CD4-positive, alpha-beta T cell (primary cell): ENCODE results near the gene NFKBIA. TPM values are rescaled to one million over a fixed set of nuclear protein-coding genes. Genes with fewer than 3 reads are reported as not detected.

ENCODE experiments used
- ATAC-seq: fragments of 200-7000 bp; cut with Tn5 transposase; one replicate; pipeline ENCODE4 v1.10.0; 2022; ENCODE audit warnings: mild to moderate bottlenecking; ENCODE audit not compliant: poor library complexity
- CTCF ChIA-PET: fragments of 350-600 bp; sonication (Branson Sonifier 250); formaldehyde crosslinking; loops from one replicate; lab custom pipeline; 2021; ENCODE audit warnings: antibody characterized with exemption, inconsistent platforms; lab: Charles Lee
- POLR2A ChIA-PET: fragments of 350-600 bp; sonication (Branson Sonifier 250); formaldehyde crosslinking; loops from one replicate; lab custom pipeline; 2021; ENCODE audit warnings: antibody characterized with exemption, inconsistent platforms; lab: Charles Lee
- DNase-seq, 14 experiments: peaks; one replicate each; pipeline ENCODE4 v3.0.0-alpha.2; 2013 to 2020; ENCODE audit warnings: mixed read lengths in 2 of 14
- H3K27ac ChIP-seq, 2 donors: one replicate each; pipeline versions ENCODE4 v1.5.1 to v1.7.0; 2013; ENCODE audit warnings: low read length in 2 of 2, low read depth in 1 of 2, mild to moderate bottlenecking in 1 of 2
- H3K27me3 ChIP-seq, 2 experiments: 1 replicate in 1 of 2; 2 replicates in 1 of 2; pipeline versions ENCODE4 v1.6.1 to v1.7.0; 2013; ENCODE audit warnings: low read length in 2 of 2, control low read depth in 1 of 2, mild to moderate bottlenecking in 1 of 2, moderate library complexity in 1 of 2; ENCODE audit not compliant: insufficient read depth in 2 of 2, control insufficient read depth in 1 of 2
- H3K36me3 ChIP-seq: one replicate; pipeline ENCODE4 v1.6.1; 2013; ENCODE audit warnings: low read length, control low read depth; ENCODE audit not compliant: insufficient read depth
- H3K4me1 ChIP-seq: one replicate; pipeline ENCODE4 v1.6.1; 2013; ENCODE audit warnings: low read length, control low read depth; ENCODE audit not compliant: insufficient read depth
- H3K4me3 ChIP-seq: one replicate; pipeline ENCODE4 v1.5.1; 2013; ENCODE audit warnings: mild to moderate bottlenecking, low read length, moderate library complexity
- H3K9me3 ChIP-seq, 2 experiments: 1 replicate in 1 of 2; 2 replicates in 1 of 2; pipeline versions ENCODE4 v1.6.1 to v1.7.0; 2013; ENCODE audit warnings: low read length in 2 of 2, mild to moderate bottlenecking in 2 of 2, control low read depth in 1 of 2, moderate library complexity in 1 of 2; ENCODE audit not compliant: control insufficient read depth in 1 of 2, insufficient read depth in 1 of 2
- H3K27ac Mint-ChIP-seq: one replicate; pipeline ENCODE4 v1.8.0; 2020; ENCODE audit warnings: mixed read lengths
- H3K27me3 Mint-ChIP-seq: one replicate; pipeline ENCODE4 v1.8.0; 2021; ENCODE audit warnings: mixed read lengths
- H3K36me3 Mint-ChIP-seq: one replicate; pipeline ENCODE4 v1.8.0; 2021; ENCODE audit warnings: low read depth, mixed read lengths
- H3K4me1 Mint-ChIP-seq: one replicate; pipeline ENCODE4 v1.8.0; 2021; ENCODE audit warnings: low read depth, mixed read lengths
- H3K4me3 Mint-ChIP-seq: one replicate; pipeline ENCODE4 v1.8.0; 2020; ENCODE audit warnings: mild to moderate bottlenecking, mixed read lengths
- H3K9me3 Mint-ChIP-seq: one replicate; pipeline ENCODE4 v1.8.0; 2020; ENCODE audit warnings: mixed read lengths
- CTCF ChIP-seq: fragments of 200-600 bp; IDR thresholded peaks from one replicate; pipeline ENCODE4 v1.8.0; 2022; ENCODE audit warnings: antibody characterized with exemption, mild to moderate bottlenecking
- intact Hi-C, 2 experiments: fragments of 100-400 bp; cut with DNase I in 1 of 2; cut with micrococcal nuclease in 1 of 2; formaldehyde crosslinking; loops; one replicate each; pipeline versions ENCODE4 v1.15.1 to v1.9.0; 2023 to 2025; cut with DNase I, micrococcal nuclease
- total RNA-seq, 174 experiments: library from RNA in 2 of 174; stranded (reverse) in 2 of 174; gene quantifications; one replicate each; pipeline ENCODE4 v1.2.3 and lab custom pipeline; 2021 to 2026

Gene NFKBIA
- total RNA-seq, 2 experiments from 2014 or later, result 977 to 1,030 TPM

DNA sequence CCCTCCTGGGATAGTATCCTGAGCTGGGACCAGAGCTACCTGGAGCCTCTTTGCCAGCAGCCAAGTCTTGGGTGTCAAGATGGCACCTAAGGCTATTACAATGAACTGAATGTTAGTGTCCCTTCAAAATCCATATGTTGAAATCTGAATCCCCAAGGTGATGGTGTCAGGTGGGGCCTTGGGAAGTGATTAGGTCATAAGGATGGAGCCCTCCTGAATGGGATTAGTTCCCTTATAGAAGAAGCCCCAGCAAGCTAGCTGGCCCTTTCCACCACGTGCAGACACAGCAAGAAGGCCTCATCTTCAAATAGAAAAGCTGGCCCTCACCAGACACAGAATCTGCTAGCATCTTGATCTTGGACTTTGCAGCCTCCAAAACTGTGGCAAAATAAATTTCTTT is 12.4 kb downstream of the NFKBIA start:
- intact Hi-C loops, result no loop called here
- no peaks in the 10 kb centered on the region for H3K27me3 Mint-ChIP-seq
- no peaks in the 10 kb centered on the region for H3K9me3 ChIP-seq
- H3K27ac Mint-ChIP-seq, result no peak overlapping the region
- H3K4me1 ChIP-seq, result peaks cover 4% of the 10 kb centered on the region
- H3K4me3 Mint-ChIP-seq, result no peak overlapping the region
- TF ChIP-seq CTCF, result no peak
- no peaks in the 10 kb centered on the region for H3K27me3 ChIP-seq
- DNase-seq (no peak), ATAC-seq (no peak)
- no peak overlapping the region for H3K27ac ChIP-seq
- H3K9me3 Mint-ChIP-seq, result no peaks in the 10 kb centered on the region
- no peaks in the 10 kb centered on the region for H3K36me3 ChIP-seq
- H3K4me1 Mint-ChIP-seq, result no peaks in the 10 kb centered on the region
- H3K36me3 Mint-ChIP-seq, result no peaks in the 10 kb centered on the region
- ChIA-PET CTCF (no interaction called here), POLR2A (interaction anchor here (2.7 kb wide), 1 partner anchor 12 kb away, joined by 11 read pairs; no protein-coding TSS in a partner anchor)
- no peak overlapping the region for H3K4me3 ChIP-seq

- no peaks in the 10 kb centered on the region for H3K9me3 ChIP-seq
- Mint-ChIP-seq H3K4me1 (no peaks in the 10 kb centered on the region), H3K36me3 (no peaks in the 10 kb centered on the region), H3K4me3 (no peak overlapping the region), H3K27me3 (no peaks in the 10 kb centered on the region), H3K9me3 (no peaks in the 10 kb centered on the region), H3K27ac (no peak overlapping the region)
- peaks cover 4% of the 10 kb centered on the region for H3K4me1 ChIP-seq
- ChIA-PET CTCF (no interaction called here), POLR2A (no interaction called here)
- TF ChIP-seq CTCF, result no peak
- no peak overlapping the region for H3K4me3 ChIP-seq
- H3K27me3 ChIP-seq, result no peaks in the 10 kb centered on the region
- H3K27ac ChIP-seq, result no peak overlapping the region
- no peaks in the 10 kb centered on the region for H3K36me3 ChIP-seq
- ATAC-seq (no peak), DNase-seq (no peak)
- intact Hi-C loops, result no loop called here
Observed at GRCh38 chr14:35391388-35391710, 13.2 kb downstream of the NFKBIA start.

- TF ChIP-seq CTCF, result no peak
- Mint-ChIP-seq H3K27me3 (no peaks in the 10 kb centered on the region), H3K27ac (no peak overlapping the region), H3K4me3 (no peak overlapping the region), H3K4me1 (no peaks in the 10 kb centered on the region), H3K36me3 (no peaks in the 10 kb centered on the region), H3K9me3 (no peaks in the 10 kb centered on the region)
- ATAC-seq (peak; percentile 39), DNase-seq (peak in 4 of 14 experiments; percentile 16 to 74 (median 54))
- intact Hi-C loops, result no loop called here
- no peak overlapping the region for H3K27ac ChIP-seq
- POLR2A ChIA-PET, result no interaction called here
- H3K9me3 ChIP-seq, result no peaks in the 10 kb centered on the region
- H3K4me1 ChIP-seq, result peaks cover 4% of the 10 kb centered on the region
- H3K27me3 ChIP-seq, result no peaks in the 10 kb centered on the region
- CTCF ChIA-PET, result no interaction called here
- no peak overlapping the region for H3K4me3 ChIP-seq
- H3K36me3 ChIP-seq, result no peaks in the 10 kb centered on the region
Observed at GRCh38 chr14:35390577-35391387, 13.8 kb downstream of the NFKBIA start.
